Ovary (tissue), 10 donors: ENCODE data around the gene DDIT4. TPM values are rescaled to one million over a fixed set of nuclear protein-coding genes. Genes with fewer than 3 reads are reported as not detected.
"Not testable (repeated sequence)": the region's sequence is repeated elsewhere in the genome, so short reads cannot be mapped to it uniquely, and the experiment has no call there.

Source experiments
- DNase-seq, 5 donors: peaks; one replicate each; pipeline ENCODE4 v3.0.0-alpha.2; 2019 to 2020
- H3K27ac ChIP-seq, 2 donors: fragments of 200-600 bp; one replicate each; pipeline versions ENCODE4 v1.5.1 to v1.8.0; 2019 to 2022
- H3K27me3 ChIP-seq: fragments of 200-600 bp; one replicate; pipeline ENCODE4 v1.8.0; 2022
- H3K36me3 ChIP-seq: fragments of 200-600 bp; sonication (generic); one replicate; pipeline ENCODE4 v1.5.1; 2019
- H3K4me1 ChIP-seq: one replicate; pipeline ENCODE4 v1.8.1; 2013; ENCODE audit warnings: mild to moderate bottlenecking, moderate library complexity; ENCODE audit not compliant: insufficient read depth
- H3K4me3 ChIP-seq: fragments of 200-600 bp; sonication (generic); one replicate; pipeline ENCODE4 v1.5.1; 2017
- H3K9me3 ChIP-seq, 2 donors: fragments of 200-600 bp in 1 of 2; sonication (generic) in 1 of 2; one replicate each; pipeline versions ENCODE4 v1.5.1 to v1.8.1; 2013 to 2019; ENCODE audit warnings: mild to moderate bottlenecking in 1 of 2, moderate library complexity in 1 of 2
- EP300 ChIP-seq: sonication (generic); formaldehyde crosslinking; IDR thresholded peaks from one replicate; pipeline ENCODE4 v1.6.1; 2017; ENCODE audit warnings: antibody characterized with exemption
- POLR2A ChIP-seq: fragments of 450-650 bp; IDR thresholded peaks from one replicate; pipeline ENCODE4 v1.6.1; 2017; ENCODE audit warnings: antibody characterized with exemption, mild to moderate bottlenecking, moderate library complexity
- WGBS, 3 donors: extraction: QIAGEN DNeasy Blood & Tissue Kit in 1 of 3; methylation state at CpG; one replicate each; pipeline versions ENCODE4 v1.1.5 to v1.1.7; 2013 to 2017; 5-methylcytosine and 5-hydroxymethylcytosine counted together
- intact Hi-C, 4 donors: fragments of 100-400 bp; cut with DNase I; formaldehyde crosslinking; loops; one replicate each; pipeline versions ENCODE4 v1.11.0 to v1.15.1; 2022 to 2023
- long read RNA-seq, 3 donors: library from polyadenylated mRNA in 2 of 3; unstranded in 2 of 3; transcript quantifications; one replicate each; pipeline ENCODE4 v2.0.0 and lab custom pipeline, GENCODE V29; 2021 to 2026
- polyA plus RNA-seq, 2 donors: library from polyadenylated mRNA; stranded (reverse); fragments of 200-250 nt in 1 of 2; fragments of 350-450 nt in 1 of 2; fragmentation: Illumina TruSeq in 1 of 2; extraction: RNeasy Lipid Tissue Mini Kit (QIAGEN cat#74804) in 1 of 2; gene quantifications; one replicate each; pipeline ENCODE4 v1.2.3, GENCODE V29; 2013 to 2014
- total RNA-seq, 7 donors: library from RNA; depleted of rRNA in 2 of 7; stranded (reverse); fragments of >200 nt in 2 of 7; fragmentation: NEBNext Ultra II Directional in 3 of 7; extraction: Animal tissue kit (Norgen Biotek cat#: 25700) in 3 of 7; gene quantifications; one replicate each; pipeline versions ENCODE4 v1.1.0 to v1.2.4, GENCODE V29; 2016 to 2023
- TF ChIP-seq, protein P1 (sequence below), 3 donors: fragments of 450-650 bp in 2 of 3; fragments of 200-600 bp in 1 of 3; IDR thresholded peaks; one replicate each; pipeline versions ENCODE4 v1.5.1 to v1.8.0; 2016 to 2022; ENCODE audit warnings: antibody characterized with exemption in 3 of 3, mild to moderate bottlenecking in 1 of 3
- donor health status: DM: no; HTN: no; CAD: no; lungs with moderate emphysema.
- donor health status: DM: no; HTN: no; CAD: no.
- donor health status: Bipolar disorder and iron deficiency.
- donor health status: DM: yes; HTN: yes; CAD: no.
- donor health status: DM: no; HTN: no; CAD: no.
- donor health status: DM: yes; HTN: yes; CAD: no.

Gene DDIT4
- total RNA-seq: 1,000 to 10,000 TPM in 2 of 7 donors, 100 to 1,000 TPM in 5; 229 to 1,952 (median 524) TPM
- 100 to 1,000 TPM in 1 of 2 donors, 10 to 100 TPM in 1; 46.6 to 529 TPM for polyA plus RNA-seq
- long read RNA-seq, donor 1, transcript DDIT4-202 (2 exons, 521 nt): minor isoform, 237 of 10,220 reads
- long read RNA-seq, donor 1, transcript DDIT4-203 (2 exons, 753 nt): minor isoform, 174 of 10,220 reads
- long read RNA-seq, donor 1, transcript DDIT4-201 (3 exons, 1,748 nt): major isoform, 9,355 of 10,220 reads
- long read RNA-seq, donor 1, partial matches to known transcripts: 0 of 10,220 reads
- long read RNA-seq, donor 1, other reads (novel, unspliced or antisense): 454 of 10,220 reads
- long read RNA-seq, donor 2, transcript DDIT4-201 (3 exons, 1,748 nt): major isoform, 69 of 73 reads
- long read RNA-seq, donor 2, partial matches to known transcripts: 0 of 73 reads
- long read RNA-seq, donor 2, other reads (novel, unspliced or antisense): 0 of 73 reads
- long read RNA-seq, donor 3, transcript DDIT4-201 (3 exons, 1,748 nt): major isoform, 460 of 575 reads
- long read RNA-seq, donor 3, transcript DDIT4-202 (2 exons, 521 nt): minor isoform, 15 of 575 reads
- long read RNA-seq, donor 3, transcript DDIT4-203 (2 exons, 753 nt): minor isoform, 20 of 575 reads
- long read RNA-seq, donor 3, partial matches to known transcripts: 0 of 575 reads
- long read RNA-seq, donor 3, other reads (novel, unspliced or antisense): 80 of 575 reads

DNA sequence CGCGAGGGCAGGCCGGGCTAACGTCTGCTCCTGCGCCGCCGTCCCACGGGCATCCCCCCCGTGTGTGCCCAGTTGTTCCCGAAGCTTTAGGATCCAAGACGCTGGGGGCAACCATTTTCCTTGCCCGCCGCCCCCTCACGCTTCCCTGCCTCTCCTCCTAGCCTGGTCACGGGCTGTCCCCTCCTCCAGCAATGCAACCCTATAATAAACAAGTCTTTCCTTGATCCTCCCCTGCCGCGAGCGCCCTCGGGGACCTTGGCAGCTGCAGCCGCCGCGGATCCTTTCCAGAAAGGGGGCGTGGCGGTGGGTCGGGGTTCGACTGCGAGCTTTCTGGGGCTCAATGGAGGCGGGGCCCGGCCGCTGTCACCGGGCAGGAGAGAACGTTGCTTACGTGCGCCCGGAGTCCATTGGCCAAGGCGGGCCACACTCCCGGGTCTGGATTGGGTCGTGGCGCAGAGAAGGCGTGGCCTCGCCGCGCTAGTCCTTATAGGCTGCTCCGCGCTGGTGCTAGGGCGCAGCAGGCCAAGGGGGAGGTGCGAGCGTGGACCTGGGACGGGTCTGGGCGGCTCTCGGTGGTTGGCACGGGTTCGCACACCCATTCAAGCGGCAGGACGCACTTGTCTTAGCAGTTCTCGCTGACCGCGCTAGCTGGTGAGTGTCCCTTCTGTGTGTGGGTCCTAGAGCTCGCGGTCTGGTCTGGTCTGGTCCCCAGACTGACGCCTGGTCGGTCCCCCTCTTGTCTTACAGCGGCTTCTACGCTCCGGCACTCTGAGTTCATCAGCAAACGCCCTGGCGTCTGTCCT, at the start of gene DDIT4:
Gene DDIT4, plus strand, starts transcription at position 515 of the 803 bp plus-strand sequence. CDS start 293 bp downstream, outside the sequence.
- Histone ChIP-seq H3K27ac (peak within 1 kb of the TSS; percentile 89 to 95), H3K4me1 (peaks cover 6% of the 10 kb centered on the region), H3K4me3 (peak within 1 kb of the TSS; percentile 77), H3K36me3 (no peaks in the 10 kb centered on the region), H3K27me3 (no peaks in the 10 kb centered on the region), H3K9me3 (no peaks in the 10 kb centered on the region)
- intact Hi-C loops: loop anchor here (1.0 to 10.0 kb wide), 7 partner anchors 29 to 64 kb away; partner anchors contain the start of genes ANAPC16 (in 1 of the 4) and ASCC1 (in 1 of the 4)
- 0% methylated on average over 59 to 67 of the region's 67 CpGs for WGBS, 3 donors
- TF ChIP-seq POLR2A: peak; percentile 100
- TF ChIP-seq EP300: peak; percentile 79
- TF ChIP-seq, protein P1, sequence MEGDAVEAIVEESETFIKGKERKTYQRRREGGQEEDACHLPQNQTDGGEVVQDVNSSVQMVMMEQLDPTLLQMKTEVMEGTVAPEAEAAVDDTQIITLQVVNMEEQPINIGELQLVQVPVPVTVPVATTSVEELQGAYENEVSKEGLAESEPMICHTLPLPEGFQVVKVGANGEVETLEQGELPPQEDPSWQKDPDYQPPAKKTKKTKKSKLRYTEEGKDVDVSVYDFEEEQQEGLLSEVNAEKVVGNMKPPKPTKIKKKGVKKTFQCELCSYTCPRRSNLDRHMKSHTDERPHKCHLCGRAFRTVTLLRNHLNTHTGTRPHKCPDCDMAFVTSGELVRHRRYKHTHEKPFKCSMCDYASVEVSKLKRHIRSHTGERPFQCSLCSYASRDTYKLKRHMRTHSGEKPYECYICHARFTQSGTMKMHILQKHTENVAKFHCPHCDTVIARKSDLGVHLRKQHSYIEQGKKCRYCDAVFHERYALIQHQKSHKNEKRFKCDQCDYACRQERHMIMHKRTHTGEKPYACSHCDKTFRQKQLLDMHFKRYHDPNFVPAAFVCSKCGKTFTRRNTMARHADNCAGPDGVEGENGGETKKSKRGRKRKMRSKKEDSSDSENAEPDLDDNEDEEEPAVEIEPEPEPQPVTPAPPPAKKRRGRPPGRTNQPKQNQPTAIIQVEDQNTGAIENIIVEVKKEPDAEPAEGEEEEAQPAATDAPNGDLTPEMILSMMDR (IDR thresholded peaks at IDR 0.05): peak in 1 of 3 donors; percentile 29
- DNase-seq: peak; percentile 100

DNA sequence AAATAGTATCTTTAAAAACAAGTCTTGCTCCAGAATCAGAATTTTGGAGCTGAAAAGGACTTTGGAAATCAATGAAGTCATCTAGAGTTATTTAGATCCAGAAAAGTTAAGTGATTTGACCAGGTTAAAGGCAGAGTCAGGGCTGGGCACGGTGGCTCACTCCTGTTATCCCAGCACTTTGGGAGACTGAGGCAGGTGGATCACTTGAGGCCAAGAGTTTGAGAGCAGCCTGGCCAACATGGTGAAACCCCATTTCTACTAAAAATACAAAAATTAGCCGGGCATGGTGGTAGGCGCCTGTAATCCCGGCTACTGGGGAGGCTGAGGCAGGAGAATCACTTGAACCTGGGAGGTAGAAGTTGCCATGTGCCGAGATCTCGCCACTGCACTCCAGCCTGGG, 49.5 kb upstream of the DDIT4 start:
- H3K36me3 ChIP-seq, H3K4me1 ChIP-seq, H3K27me3 ChIP-seq, H3K9me3 ChIP-seq, H3K4me3 ChIP-seq: not testable (repeated sequence)
- peak in 2 of 5 donors; percentile 8 to 20 for DNase-seq
- intact Hi-C loops: loop anchor here in 1 of 4 donors (5.0 kb wide), 1 partner anchor 33 kb away; no protein-coding TSS in a partner anchor
- 88 to 97% (median 92%) methylated on average over 6 of the region's 6 CpGs for WGBS, 3 donors
- H3K27ac ChIP-seq: peak overlapping the region; percentile 54 to 77

GRCh38 chr10:72226418-72227027, 47.2 kb upstream of the DDIT4 start:
- WGBS, 3 donors: 88 to 91% (median 89%) methylated on average over 6 of the region's 6 CpGs
- H3K27ac ChIP-seq: peak overlapping the region; percentile 15 to 26
- DNase-seq: peak in 3 of 5 donors; percentile 7 to 21 (median 14)
- intact Hi-C loops: no loop called here
- H3K4me3 ChIP-seq: no peak overlapping the region
- peaks cover 16% of the 10 kb centered on the region for H3K4me1 ChIP-seq
- no peaks in the 10 kb centered on the region for H3K27me3 ChIP-seq
- no peaks in the 10 kb centered on the region for H3K9me3 ChIP-seq
- H3K36me3 ChIP-seq: no peaks in the 10 kb centered on the region
- no peak for TF ChIP-seq EP300
- TF ChIP-seq POLR2A: no peak
- TF ChIP-seq, protein P1 (IDR thresholded peaks at IDR 0.05): no peak

GRCh38 chr10:72227826-72228225, 45.9 kb upstream of the DDIT4 start:
- TF ChIP-seq, protein P1 (IDR thresholded peaks at IDR 0.05): no peak
- TF ChIP-seq POLR2A (no peak), EP300 (no peak)
- peak in 1 of 5 donors; percentile 9 for DNase-seq
- H3K27me3 ChIP-seq: no peaks in the 10 kb centered on the region
- no peaks in the 10 kb centered on the region for H3K9me3 ChIP-seq
- no peak overlapping the region for H3K4me3 ChIP-seq
- intact Hi-C loops: no loop called here
- no peaks in the 10 kb centered on the region for H3K36me3 ChIP-seq
- H3K4me1 ChIP-seq: peaks cover 16% of the 10 kb centered on the region
- WGBS, 3 donors: 84 to 94% (median 85%) methylated on average over 6 of the region's 6 CpGs
- peak overlapping the region in 1 of 2 donors; percentile 86 for H3K27ac ChIP-seq
